SKM-1 (cell line): Measurements from ENCODE around the gene GRM2.

Experiments used
- DNase-seq: peaks from one replicate; lab custom pipeline; 2025; ENCODE audit not compliant: unreplicated experiment; lab: John Stamatoyannopoulos, UW

GRM2 gene

GRCh38 chr3:51704511-51704950 lies 2.3 kb upstream of the GRM2 start:
- no peak for DNase-seq

DNA sequence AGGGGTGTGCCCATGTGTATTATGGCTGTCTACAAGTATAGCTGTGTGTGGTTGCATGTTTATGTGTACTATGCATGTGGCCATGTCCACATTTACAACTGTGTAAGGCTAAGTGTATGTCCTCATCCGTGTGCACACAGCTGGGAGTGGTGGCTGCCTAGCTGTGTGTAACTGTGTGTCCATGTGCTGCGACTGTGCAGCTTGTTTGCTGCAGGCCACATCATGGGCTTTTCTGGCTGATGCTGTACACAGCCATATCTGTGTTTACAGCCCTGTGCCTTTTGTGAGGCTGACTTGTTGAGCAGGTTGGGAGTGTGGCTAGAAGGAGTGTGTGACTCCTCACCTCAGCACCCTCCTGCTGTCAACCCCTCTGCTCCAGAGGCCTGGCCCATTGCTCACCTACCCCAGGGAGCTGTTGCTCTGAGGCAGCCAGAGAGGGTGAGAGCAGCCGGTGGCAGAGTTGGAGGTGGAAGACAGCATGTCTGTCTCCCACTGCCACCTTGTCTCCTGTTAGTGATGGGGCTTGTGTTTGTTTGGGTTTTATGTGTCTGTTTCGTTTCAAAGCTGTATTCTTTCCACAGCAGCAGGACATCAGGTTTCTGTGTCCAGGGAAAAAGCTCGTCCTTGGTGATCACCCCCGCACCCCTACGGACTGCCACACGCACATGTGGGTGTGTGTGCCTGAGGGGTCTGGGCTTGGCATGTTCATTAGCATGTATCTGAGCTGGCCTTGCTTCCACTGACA lies 1.4 kb upstream of the GRM2 start:
- DNase-seq = no peak

GRCh38 chr3:51706021-51706485 lies 815 bp upstream of the GRM2 start:
- no peak for DNase-seq

DNA sequence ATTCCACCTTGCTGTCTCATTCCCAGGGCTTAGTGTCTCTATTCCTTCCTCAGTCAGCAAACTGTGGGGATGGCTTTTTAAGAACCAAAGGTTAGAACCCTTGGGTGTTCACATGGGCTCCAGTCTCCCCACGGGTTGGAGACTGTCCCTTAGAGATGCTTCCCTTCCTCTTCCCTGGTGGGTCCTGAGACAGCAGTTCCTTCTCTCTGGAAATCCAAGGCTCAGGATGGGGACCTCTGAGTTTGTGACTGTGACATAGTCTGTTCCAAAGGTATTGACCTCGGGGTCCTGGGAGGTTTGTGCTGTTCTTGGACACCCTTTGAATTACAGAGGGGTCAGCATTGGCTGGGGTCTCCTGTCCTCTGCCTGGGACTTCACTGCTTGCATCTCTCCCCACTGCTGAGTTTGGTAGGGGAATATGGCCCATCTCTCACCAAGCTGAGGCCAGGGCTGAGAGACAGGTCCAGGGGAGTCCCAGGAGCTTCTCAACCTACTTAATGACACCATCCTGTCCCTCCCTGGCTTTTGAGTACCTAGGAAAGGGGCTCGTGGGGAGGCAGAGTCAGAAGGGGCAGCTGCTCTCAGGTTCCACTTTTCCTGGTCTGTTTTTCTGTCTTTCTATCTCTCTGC lies 1.5 kb downstream of the GRM2 start:
- DNase-seq = no peak

GRCh38 chr3:51709004-51709420 lies 2.1 kb downstream of the GRM2 start:
- DNase-seq = no peak

- no peak for DNase-seq
Observed at GRCh38 chr3:51709675-51710074, 2.8 kb downstream of the GRM2 start.

- no peak for DNase-seq
Observed at GRCh38 chr3:51710631-51711351, 3.9 kb downstream of the GRM2 start.

GRCh38 chr3:51711352-51712037 lies 4.6 kb downstream of the GRM2 start:
- DNase-seq = no peak

- no peak for DNase-seq
Observed at GRCh38 chr3:51712038-51712420, 5.2 kb downstream of the GRM2 start.

DNA sequence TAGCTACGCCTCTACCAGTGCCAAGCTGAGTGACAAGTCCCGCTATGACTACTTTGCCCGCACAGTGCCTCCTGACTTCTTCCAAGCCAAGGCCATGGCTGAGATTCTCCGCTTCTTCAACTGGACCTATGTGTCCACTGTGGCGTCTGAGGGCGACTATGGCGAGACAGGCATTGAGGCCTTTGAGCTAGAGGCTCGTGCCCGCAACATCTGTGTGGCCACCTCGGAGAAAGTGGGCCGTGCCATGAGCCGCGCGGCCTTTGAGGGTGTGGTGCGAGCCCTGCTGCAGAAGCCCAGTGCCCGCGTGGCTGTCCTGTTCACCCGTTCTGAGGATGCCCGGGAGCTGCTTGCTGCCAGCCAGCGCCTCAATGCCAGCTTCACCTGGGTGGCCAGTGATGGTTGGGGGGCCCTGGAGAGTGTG lies 5.7 kb downstream of the GRM2 start:
- DNase-seq = no peak

DNA sequence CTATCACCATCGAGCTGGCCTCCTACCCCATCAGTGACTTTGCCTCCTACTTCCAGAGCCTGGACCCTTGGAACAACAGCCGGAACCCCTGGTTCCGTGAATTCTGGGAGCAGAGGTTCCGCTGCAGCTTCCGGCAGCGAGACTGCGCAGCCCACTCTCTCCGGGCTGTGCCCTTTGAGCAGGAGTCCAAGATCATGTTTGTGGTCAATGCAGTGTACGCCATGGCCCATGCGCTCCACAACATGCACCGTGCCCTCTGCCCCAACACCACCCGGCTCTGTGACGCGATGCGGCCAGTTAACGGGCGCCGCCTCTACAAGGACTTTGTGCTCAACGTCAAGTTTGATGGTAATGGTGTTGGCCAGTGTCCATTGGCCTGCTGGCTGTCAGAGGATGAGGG lies 6.1 kb downstream of the GRM2 start:
- no peak for DNase-seq

- DNase-seq = no peak
Observed at GRCh38 chr3:51715231-51715976, 8.5 kb downstream of the GRM2 start.

- DNase-seq = no peak
Observed at GRCh38 chr3:51715977-51716294, 9.1 kb downstream of the GRM2 start.

DNA sequence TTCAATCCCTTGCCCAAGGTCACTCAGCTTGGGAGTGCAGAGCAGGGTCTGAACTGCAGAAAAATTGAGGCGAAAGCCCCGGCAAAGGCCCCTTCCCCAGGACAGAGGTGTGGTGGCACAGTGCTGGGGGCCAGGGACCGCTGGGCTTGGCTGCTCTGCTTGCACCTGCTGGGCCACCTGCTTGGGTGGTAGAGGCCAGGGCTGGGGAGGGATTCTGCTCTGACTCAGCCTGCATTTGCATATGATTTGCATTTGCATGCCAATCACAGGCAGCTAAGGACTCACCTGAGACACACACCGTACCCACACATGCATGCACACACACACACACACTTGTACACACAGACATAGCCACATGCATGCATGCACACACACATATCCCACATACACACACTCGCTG lies 9.9 kb downstream of the GRM2 start:
- no peak for DNase-seq

DNA sequence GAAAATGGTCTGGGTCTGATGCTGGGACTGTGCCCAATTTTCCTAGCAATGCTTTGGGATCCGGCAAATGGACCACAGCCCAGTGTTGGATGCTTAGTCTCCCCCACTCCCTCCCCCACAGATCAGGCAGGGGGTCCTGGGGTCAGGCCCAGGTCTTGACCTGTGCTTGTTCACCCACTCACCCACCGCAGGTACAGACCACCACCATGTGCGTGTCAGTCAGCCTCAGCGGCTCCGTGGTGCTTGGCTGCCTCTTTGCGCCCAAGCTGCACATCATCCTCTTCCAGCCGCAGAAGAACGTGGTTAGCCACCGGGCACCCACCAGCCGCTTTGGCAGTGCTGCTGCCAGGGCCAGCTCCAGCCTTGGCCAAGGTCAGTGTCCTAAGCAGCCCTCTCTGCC lies 10.6 kb downstream of the GRM2 start:
- DNase-seq = no peak

GRCh38 chr3:51717947-51718346 lies 11.1 kb downstream of the GRM2 start:
- no peak for DNase-seq

DNA sequence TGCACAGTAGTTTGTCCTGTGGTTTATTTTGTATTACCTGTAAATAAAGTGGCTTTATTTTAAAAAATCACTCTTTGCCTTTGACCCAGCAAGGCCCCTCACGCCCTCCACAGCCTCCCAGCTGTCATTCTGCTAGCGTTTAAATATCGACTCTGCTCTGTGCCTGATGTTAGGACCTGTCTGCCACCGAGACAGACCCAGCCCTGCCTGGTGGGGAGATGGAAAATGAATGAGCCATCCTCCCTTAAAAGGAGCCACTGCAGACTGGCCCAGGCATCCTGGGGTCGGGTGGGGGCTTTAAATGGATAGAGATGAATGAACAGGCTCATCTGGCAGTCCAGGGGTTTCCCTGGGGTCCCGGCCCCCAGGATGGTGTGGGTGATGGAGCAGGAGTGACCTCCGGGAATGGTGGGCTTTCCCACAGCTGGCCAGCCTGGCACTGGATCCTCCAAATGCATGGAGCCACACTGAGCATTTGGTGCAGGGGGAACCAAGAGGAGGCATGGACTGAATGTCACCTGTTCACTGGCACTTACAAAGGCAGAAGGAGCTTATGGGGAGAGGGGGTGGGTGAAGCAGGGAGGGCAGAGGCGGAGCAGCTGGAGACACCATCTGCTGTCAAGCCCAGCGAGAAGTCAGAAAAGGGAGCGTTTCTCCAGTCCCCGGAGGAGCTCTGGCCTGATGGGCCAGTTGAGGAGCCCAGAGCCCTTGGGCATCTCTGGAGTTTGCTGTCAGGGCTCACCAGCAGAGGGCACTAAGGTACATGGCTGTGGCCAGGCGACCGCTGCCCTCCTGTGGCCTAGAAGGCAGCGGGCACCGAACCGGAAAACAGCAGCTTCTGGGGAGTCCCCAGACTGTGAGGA lies 11.9 kb downstream of the GRM2 start:
- peak; percentile 60 for DNase-seq

GRCh38 chr3:51719410-51720025 lies 12.7 kb downstream of the GRM2 start:
- DNase-seq = no peak

DNA sequence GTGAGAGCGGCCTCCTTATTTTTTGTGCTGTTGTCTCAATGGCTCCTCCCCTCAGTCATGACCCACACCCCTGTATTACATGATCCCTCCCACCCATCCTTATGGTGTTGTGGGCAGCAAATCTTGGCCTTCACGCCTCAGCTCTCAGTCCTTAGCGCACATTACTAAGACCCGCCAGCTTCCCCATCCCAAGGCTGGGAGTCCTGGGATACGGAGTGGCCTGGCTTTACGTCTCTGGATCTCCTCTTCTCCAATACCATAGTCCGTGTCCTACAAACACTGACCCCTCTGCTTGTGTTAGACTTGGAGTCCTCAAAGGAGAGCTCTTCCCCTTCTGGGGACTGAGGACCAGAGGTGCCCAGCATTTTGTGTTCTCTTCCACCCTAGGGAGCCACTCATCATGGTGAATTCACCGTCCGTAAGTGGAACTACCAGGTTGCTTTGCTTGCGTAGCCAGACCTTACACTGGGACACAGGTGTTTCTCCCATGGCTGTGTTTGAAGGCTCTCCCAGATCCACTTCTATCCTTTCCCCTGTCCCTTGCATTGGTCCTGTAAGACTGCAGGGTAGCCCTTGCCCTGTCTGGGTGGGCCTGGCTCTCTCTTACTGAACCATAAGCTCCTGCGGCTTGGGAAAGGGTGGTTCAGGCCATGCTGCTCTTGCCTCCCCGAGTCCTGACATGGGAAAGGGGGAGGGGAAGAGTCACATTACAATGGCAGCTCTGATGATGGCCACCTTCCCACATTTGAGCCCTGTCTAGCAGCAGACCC lies 13.6 kb downstream of the GRM2 start:
- no peak for DNase-seq
